GM21526 (cell line): ENCODE measurements around the gene NR3C1.
"Not testable (repeated sequence)": the region's sequence is repeated elsewhere in the genome, so short reads cannot be mapped to it uniquely, and the experiment has no call there.

Experiments used
- ATAC-seq: cut with Tn5 transposase; IDR thresholded peaks from one replicate; pipeline ENCODE4 v1.9.1; 2021; ENCODE audit warnings: moderate library complexity; ENCODE audit not compliant: unreplicated experiment, low FRiP score

Gene NR3C1

DNA sequence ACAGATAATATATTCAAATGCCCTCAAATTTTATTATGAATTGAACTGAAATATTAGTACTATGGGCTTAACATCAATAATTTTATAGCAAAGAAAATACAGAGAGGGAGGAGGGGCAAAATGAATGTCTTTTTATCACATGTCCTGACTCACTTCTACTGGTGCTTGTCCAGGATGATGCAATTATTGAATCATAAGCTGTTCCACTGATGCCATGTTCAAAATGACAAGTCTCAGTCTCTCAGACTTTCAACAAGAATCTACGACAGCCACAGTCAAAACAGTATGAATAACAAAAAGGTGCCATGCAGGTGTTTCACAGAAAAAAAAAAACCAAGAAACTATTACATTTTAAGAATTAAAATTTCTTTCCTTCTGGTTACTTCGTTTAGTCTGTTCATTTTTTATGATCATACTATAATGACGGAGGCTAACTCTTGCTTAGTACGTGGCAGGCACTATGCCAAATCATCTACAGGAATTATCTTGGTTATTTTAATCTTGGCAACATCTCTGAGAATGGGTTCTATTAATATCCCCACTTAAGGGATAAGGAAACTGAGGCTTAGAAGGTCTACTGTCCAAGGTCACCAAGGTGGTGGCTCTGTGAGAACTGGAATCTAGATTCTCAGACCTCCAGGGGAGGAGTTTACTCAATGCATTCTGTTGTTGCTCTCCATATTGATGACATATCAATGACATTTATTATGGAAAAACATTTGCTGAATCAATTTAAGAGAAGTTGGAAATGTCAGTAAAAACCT, 61.5 kb downstream of the NR3C1 start:
- ATAC-seq = no peak

DNA sequence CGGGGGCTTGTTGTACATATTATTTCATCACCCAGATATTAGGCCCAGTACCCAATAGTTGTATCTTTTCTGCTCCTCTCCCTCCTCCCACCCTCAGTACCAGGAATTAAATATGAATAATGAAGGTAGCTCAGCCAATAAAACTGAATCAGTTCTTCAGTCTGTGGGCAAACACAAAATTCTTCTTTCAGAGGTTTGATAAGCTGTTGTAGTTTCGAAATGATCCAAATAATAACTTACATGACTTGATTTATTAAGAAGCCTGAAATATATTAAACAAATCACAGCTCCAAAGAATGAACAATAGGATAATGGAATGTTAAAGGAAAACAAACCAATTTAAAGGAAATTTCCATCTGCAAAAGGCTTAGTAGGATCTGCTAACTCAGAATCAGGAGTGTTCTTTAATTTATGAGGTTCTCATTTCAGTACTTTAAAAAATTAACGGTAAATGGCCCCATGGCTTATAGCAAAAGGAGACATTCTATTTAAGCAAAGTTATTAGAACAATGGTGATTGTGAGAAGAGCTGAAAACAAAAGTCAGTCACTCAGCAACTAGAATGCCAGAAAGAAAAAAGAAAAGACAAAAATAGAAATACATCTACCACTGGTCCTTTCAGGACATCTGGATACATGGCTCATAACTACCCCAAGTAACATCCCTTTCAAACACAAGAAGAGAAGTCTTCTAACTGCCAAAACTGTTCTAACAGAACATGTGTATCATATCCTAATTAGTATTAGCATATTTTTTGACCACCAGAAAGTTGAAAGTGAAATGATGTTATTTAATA, 62.4 kb downstream of the NR3C1 start:
- no peak for ATAC-seq

DNA sequence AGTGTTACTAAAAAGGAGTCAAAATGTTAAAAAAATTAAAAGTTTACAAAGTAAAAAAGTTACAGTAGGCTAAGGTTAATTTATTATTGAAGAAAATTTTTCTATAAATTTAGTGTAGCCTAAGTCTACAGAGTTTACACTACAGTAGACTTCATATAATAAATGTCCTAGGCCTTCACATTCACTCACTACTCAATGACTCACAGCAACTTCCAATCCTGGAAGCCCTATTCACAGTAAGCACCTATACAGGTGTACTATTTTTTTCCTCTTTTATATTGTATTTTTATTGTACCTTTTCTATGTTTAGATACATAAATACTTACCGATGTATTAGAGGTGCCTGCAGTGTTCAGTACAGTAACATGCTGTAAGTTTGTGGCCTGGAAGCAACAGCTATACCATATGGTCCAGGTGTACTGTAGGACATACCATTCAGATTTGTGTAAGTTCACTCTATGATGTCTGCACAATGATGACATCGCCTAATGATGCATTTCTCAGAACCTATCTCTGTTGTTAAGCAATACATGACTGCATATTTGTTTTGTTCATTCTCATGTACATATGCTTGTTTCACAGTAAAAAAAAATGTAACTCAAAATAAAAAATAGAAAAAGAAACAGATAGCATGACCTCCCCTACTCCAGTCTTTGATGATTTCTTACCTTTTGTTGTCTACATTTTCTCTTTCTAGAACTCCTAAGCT, 64.7 kb downstream of the NR3C1 start:
- ATAC-seq = no peak

DNA sequence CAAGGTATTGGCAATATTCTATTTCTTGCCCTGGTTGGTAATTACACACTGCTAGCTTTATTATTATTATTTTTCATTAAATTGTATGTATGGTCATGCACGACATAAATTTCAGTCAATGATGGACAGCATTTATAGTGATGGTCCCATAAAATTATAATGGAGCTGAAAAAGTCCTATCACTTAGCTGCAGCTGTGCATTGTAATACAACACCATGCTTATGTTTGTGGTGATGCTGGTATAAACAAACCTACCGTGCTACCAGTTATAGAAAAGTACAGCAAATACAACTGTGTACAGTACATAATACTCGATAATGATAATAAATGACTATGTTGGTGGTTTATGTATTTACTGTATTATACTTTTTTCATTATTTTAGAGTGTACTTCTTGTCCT, 65.5 kb downstream of the NR3C1 start:
- ATAC-seq = no peak

DNA sequence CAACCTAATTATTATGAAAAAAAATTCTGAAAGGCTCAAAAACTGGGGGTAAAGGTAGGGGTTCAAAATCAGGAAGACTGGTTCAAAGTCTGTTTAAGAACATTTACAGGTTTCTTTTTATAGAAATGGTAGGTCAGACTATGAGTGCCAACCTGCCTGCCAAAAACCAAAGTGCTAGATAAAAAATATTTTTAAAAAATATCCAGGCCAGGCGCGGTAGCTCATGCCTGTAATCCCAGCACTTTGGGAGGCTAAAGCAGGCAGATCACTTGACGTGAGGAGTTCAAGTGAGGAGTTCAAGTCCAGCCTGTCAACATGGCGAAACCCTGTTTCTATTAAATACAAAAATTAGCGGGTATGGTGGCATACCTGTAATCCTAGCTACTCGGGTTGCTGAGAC, 67.0 kb downstream of the NR3C1 start:
- no peak for ATAC-seq

GRCh38 chr5:143334903-143335302, 68.6 kb downstream of the NR3C1 start:
- ATAC-seq = no peak

GRCh38 chr5:143334380-143334779, 69.1 kb downstream of the NR3C1 start:
- ATAC-seq = not testable (repeated sequence)

DNA sequence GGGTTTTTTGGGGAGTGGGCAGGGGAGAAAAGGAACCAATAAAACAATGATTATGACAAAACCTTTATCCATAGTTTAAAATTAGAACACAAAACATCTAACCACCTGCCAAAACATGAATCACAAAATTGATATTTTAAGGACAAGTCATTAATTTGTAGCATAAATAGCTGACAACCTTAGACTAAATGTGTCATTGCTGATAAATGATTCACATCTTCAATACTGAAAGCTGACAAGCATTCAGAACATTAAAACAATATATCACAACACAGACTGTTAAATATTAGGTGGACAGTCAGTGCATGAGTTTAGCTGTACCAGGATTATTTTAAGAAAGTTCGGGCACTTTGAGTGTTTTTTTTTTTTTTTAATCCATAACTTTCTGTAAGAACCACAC, 71.5 kb downstream of the NR3C1 start:
- ATAC-seq = no peak

DNA sequence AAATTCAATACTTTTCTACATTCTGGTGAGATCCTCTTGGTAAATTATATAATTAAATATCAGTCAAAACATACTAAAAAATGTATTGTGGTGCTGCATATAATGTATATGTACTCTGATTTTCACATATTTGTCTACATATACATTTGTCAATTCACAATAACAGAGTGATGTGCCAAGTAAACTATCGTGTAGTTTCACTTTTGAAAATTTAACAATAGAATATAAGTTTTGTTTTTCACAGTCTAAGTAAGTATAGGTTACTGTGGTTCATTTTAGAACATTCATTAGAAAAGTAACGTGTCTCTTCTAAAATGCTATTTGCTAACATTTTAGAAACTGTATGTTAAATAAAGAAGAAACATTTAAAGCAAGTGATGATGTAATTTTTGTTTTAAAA, 73.6 kb downstream of the NR3C1 start:
- ATAC-seq = no peak

- no peak for ATAC-seq
Observed at GRCh38 chr5:143328589-143329220, 74.8 kb downstream of the NR3C1 start.

DNA sequence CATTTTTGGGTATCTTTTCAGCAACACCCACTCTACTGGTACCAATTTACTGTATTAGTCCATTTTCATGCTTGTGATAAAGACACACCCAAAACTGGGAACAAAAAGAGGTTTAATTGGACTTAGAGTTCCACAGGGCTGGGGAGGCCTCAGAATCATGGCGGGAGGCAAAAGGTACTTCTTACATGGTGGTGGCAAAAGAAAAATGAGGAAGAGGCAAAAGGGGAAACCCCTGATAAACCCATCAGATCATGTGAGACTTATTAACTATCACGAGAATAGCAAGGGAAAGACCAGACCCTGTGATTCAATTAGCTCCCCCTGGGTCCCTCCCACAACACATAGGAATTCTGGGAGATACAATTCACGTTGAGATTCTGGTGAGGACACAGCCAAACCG, 78.4 kb downstream of the NR3C1 start:
- not testable (repeated sequence) for ATAC-seq

DNA sequence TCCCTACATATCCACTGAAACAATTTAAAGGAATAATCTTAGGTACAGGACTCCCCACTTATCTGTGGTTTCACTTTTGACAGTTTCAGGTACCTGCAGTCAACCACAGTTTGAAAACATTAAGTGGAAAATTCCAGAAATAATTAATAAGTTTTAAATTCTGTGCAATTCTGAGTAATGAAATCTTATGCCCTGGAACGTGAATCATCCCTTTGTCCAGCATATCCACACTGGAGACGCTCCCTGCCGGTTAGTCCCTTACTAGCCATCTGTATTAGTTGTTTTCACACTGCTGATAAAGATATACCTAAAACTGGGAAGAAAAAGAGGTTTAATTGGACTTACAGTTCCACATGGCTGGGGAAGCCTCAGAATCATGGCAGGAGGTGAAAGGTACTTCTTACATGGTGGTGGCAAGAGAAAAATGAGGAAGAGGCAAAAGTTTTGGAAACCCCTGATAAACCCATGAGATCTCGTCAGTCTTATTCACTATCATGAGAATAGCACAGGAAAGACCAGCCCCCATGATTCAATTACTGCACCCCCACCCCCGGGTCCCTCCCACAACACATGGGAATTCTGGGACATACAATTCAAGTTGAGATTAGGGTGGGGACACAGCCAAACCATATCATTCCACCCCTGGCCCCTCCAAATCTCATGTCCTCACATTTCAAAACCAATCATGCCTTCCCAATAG, 80.4 kb downstream of the NR3C1 start:
- not testable (repeated sequence) for ATAC-seq

- ATAC-seq = no peak
Observed at GRCh38 chr5:143322176-143322575, 81.3 kb downstream of the NR3C1 start.

- ATAC-seq = no peak
Observed at GRCh38 chr5:143319437-143320227, 83.9 kb downstream of the NR3C1 start.

GRCh38 chr5:143318833-143319232, 84.7 kb downstream of the NR3C1 start:
- no peak for ATAC-seq

- ATAC-seq = no peak
Observed at GRCh38 chr5:143318270-143318669, 85.2 kb downstream of the NR3C1 start.

- no peak for ATAC-seq
Observed at GRCh38 chr5:143316844-143317631, 86.4 kb downstream of the NR3C1 start.

GRCh38 chr5:143316337-143316736, 87.1 kb downstream of the NR3C1 start:
- ATAC-seq = no peak

DNA sequence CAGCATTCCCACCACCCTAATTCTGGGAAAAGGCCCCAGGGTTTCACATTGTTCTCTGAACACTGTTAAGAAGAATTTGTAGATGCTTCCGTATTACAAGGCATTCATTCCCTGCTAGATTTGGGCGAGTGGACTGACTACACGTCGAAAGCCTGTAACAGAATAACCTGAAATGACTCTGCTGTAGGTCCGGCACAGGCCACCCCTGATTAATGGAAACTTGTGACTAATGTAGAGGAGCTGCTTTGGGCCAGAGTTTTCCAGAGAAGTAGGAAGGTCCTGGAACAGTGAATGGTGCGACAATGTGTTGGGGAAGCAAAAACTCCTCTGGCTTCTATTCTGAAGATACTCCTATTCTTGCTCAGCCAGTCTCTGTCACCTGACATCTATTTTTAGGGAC, 87.6 kb downstream of the NR3C1 start:
- ATAC-seq = no peak
